ENCODE measurements around the gene APMAP. TPM values are rescaled to one million over a fixed set of nuclear protein-coding genes. Genes with fewer than 3 reads are reported as not detected.

The APMAP gene
- total RNA-seq, 2 donors from 2014 or later = 70.5 to 93.8 TPM

DNA sequence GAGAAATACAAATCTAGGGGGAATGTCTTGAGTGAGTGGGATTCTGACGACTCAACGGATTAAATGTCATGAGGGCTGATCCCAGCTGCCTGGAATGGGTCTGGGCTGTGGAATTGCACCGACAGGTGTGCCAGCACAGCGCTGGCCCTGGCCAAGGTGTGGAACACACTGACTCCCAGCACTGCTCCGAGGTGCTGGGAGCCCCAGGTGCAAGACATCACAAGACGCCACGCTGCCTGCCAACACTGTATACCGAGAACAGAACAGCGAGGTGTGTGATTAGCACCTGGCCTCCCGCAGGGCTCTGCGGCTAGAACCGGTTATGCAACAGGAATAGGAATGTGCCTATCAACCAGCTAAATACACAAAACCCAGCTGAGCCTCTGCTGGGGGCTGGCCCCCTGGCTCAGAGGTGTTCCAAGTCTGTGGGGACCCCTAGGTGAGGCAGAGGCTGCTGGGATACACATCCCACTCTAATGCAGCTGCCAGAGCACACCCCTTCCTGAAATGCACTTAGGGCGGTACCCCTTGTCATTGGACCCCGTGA lies 24.8 kb upstream of the APMAP start:
- no peaks in the 10 kb centered on the region for H3K9me3 ChIP-seq
- 29% methylated on average over 14 of the region's 14 CpGs for WGBS
- DNase-seq (ENCODE audit: low spot score) = peak; percentile 98
- H3K27ac ChIP-seq = peak overlapping the region; percentile 60 to 83
- peak; percentile 97 for TF ChIP-seq POLR2AphosphoS5 (IDR thresholded peaks at IDR 0.05)
- TF ChIP-seq, protein P1, sequence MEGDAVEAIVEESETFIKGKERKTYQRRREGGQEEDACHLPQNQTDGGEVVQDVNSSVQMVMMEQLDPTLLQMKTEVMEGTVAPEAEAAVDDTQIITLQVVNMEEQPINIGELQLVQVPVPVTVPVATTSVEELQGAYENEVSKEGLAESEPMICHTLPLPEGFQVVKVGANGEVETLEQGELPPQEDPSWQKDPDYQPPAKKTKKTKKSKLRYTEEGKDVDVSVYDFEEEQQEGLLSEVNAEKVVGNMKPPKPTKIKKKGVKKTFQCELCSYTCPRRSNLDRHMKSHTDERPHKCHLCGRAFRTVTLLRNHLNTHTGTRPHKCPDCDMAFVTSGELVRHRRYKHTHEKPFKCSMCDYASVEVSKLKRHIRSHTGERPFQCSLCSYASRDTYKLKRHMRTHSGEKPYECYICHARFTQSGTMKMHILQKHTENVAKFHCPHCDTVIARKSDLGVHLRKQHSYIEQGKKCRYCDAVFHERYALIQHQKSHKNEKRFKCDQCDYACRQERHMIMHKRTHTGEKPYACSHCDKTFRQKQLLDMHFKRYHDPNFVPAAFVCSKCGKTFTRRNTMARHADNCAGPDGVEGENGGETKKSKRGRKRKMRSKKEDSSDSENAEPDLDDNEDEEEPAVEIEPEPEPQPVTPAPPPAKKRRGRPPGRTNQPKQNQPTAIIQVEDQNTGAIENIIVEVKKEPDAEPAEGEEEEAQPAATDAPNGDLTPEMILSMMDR (IDR thresholded peaks at IDR 0.05) = peak in 1 of 4 experiments; percentile 30
- no peak for TF ChIP-seq POLR2A (IDR thresholded peaks at IDR 0.05)
- H3K4me1 ChIP-seq (replicated peaks) = peaks cover 13% of the 10 kb centered on the region
- no peaks in the 10 kb centered on the region for H3K27me3 ChIP-seq (replicated peaks; ENCODE audit: insufficient read depth)
- intact Hi-C loops (cut with DNase I) = no loop called here
- no peak overlapping the region for H3K4me3 ChIP-seq
- H3K36me3 ChIP-seq = peaks cover 0 to 3% of the 10 kb centered on the region in 2 donors

GRCh38 chr20:25016471-25016870 lies 23.9 kb upstream of the APMAP start:
- H3K4me3 ChIP-seq = no peak overlapping the region
- DNase-seq (ENCODE audit: low spot score) = no peak
- H3K27me3 ChIP-seq (replicated peaks; ENCODE audit: insufficient read depth) = no peaks in the 10 kb centered on the region
- no peaks in the 10 kb centered on the region for H3K9me3 ChIP-seq
- intact Hi-C loops (cut with DNase I) = no loop called here
- H3K27ac ChIP-seq = peak overlapping the region; percentile 45 to 83
- 93% methylated on average over 11 of the region's 11 CpGs for WGBS
- H3K4me1 ChIP-seq (replicated peaks) = peaks cover 13% of the 10 kb centered on the region
- H3K36me3 ChIP-seq = peaks cover 0 to 11% of the 10 kb centered on the region in 2 donors
- TF ChIP-seq, protein P1 (IDR thresholded peaks at IDR 0.05) = no peak
- TF ChIP-seq POLR2AphosphoS5 (IDR thresholded peaks at IDR 0.05) (no peak), POLR2A (IDR thresholded peaks at IDR 0.05) (no peak)

GRCh38 chr20:25015986-25016385 lies 23.4 kb upstream of the APMAP start:
- H3K9me3 ChIP-seq = no peaks in the 10 kb centered on the region
- WGBS = 93% methylated on average over 11 of the region's 11 CpGs
- H3K27me3 ChIP-seq (replicated peaks; ENCODE audit: insufficient read depth) = no peaks in the 10 kb centered on the region
- no peak overlapping the region for H3K4me3 ChIP-seq
- H3K36me3 ChIP-seq = peaks cover 0 to 11% of the 10 kb centered on the region in 2 donors
- H3K27ac ChIP-seq = peak overlapping the region in 1 of 2 donors; percentile 83
- TF ChIP-seq POLR2AphosphoS5 (IDR thresholded peaks at IDR 0.05) (no peak), POLR2A (IDR thresholded peaks at IDR 0.05) (no peak)
- TF ChIP-seq, protein P1 (IDR thresholded peaks at IDR 0.05) = no peak
- intact Hi-C loops (cut with DNase I) = no loop called here
- H3K4me1 ChIP-seq (replicated peaks) = peaks cover 13% of the 10 kb centered on the region
- DNase-seq (ENCODE audit: low spot score) = no peak

- peaks cover 13% of the 10 kb centered on the region for H3K4me1 ChIP-seq (replicated peaks)
- no peak overlapping the region for H3K27ac ChIP-seq
- 89% methylated on average over 11 of the region's 11 CpGs for WGBS
- H3K27me3 ChIP-seq (replicated peaks; ENCODE audit: insufficient read depth) = no peaks in the 10 kb centered on the region
- no peak for DNase-seq (ENCODE audit: low spot score)
- peaks cover 0 to 22% of the 10 kb centered on the region in 2 donors for H3K36me3 ChIP-seq
- no peaks in the 10 kb centered on the region for H3K9me3 ChIP-seq
- no peak overlapping the region for H3K4me3 ChIP-seq
- intact Hi-C loops (cut with DNase I) = no loop called here
- TF ChIP-seq, protein P1 (IDR thresholded peaks at IDR 0.05) = no peak
- TF ChIP-seq POLR2A (IDR thresholded peaks at IDR 0.05) = no peak
- TF ChIP-seq POLR2AphosphoS5 (IDR thresholded peaks at IDR 0.05) = no peak
These were observed 22.3 kb upstream of the APMAP start for GRCh38 chr20:25014816-25015215.

All from prostate gland (tissue), 2 donors.